Colonic mucosa (tissue), 4 donors: ENCODE data around the gene KRTAP12-1. TPM values are rescaled to one million over a fixed set of nuclear protein-coding genes. Genes with fewer than 3 reads are reported as not detected.

Source experiments
- DNase-seq: peaks from one replicate; pipeline ENCODE4 v3.0.0-alpha.2; 2020
- H3K27ac ChIP-seq: fragments of 200-600 bp; one replicate; pipeline ENCODE4 v1.8.0; 2021
- H3K27me3 ChIP-seq: fragments of 200-600 bp; one replicate; pipeline ENCODE4 v1.8.0; 2021
- H3K36me3 ChIP-seq: fragments of 200-600 bp; one replicate; pipeline ENCODE4 v1.8.0; 2021
- H3K4me1 ChIP-seq: fragments of 200-600 bp; one replicate; pipeline ENCODE4 v1.8.0; 2021; ENCODE audit warnings: mild to moderate bottlenecking
- H3K4me3 ChIP-seq: fragments of 200-600 bp; one replicate; pipeline ENCODE4 v1.8.0; 2021
- H3K9ac ChIP-seq, 2 donors: one replicate each; pipeline ENCODE4 v1.7.0; 2013; ENCODE audit warnings: control low read depth in 2 of 2, low read depth in 2 of 2, low read length in 2 of 2
- H3K9me3 ChIP-seq: fragments of 200-600 bp; one replicate; pipeline ENCODE4 v1.8.0; 2021
- intact Hi-C: fragments of 100-400 bp; cut with DNase I; formaldehyde crosslinking; loops from one replicate; pipeline ENCODE4 v1.14.1; 2022
- total RNA-seq, 2 donors: library from RNA; stranded (reverse); fragmentation: NEBNext Ultra II Directional in 1 of 2; extraction: Animal tissue kit (Norgen Biotek cat#: 25700) in 1 of 2; gene quantifications; one replicate each; pipeline ENCODE4 v1.2.1, GENCODE V29; 2021
- TF ChIP-seq, protein P1 (sequence below): fragments of 200-600 bp; IDR thresholded peaks from one replicate; pipeline ENCODE4 v1.8.0; 2022; ENCODE audit warnings: antibody characterized with exemption, mild to moderate bottlenecking
- donor health status: healthy.
- donor health status: DM: no; HTN: no; CAD: no.
- donor health status: DM: no; HTN: no; CAD: no.

Gene KRTAP12-1
- total RNA-seq, 2 donors from 2014 or later, result not detected

DNA sequence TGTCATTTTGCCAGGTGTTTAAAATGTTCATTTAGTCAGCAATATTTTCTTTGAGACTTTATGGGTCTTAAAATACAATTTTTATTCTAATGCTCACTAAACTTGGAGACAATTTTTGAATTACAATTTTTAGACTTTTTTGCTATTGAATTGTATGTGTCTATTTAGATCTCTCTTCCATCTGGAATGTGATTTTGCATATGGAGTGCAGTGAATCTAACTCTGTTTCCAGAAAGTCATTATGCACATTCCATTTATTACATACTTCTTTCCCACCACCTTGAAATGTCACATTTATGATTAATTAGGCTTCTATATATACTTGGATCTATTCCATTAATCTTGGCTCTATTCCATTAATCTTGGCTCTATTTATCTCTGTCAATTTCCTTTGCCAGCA, 35.0 kb upstream of the KRTAP12-1 start:
- intact Hi-C loops, result no loop called here
- DNase-seq, result no peak
- Histone ChIP-seq H3K27me3 (peaks cover 12% of the 10 kb centered on the region), H3K27ac (no peak overlapping the region), H3K36me3 (no peaks in the 10 kb centered on the region), H3K9ac (no peak overlapping the region), H3K9me3 (no peaks in the 10 kb centered on the region), H3K4me1 (no peaks in the 10 kb centered on the region), H3K4me3 (no peak overlapping the region)
- TF ChIP-seq, protein P1, sequence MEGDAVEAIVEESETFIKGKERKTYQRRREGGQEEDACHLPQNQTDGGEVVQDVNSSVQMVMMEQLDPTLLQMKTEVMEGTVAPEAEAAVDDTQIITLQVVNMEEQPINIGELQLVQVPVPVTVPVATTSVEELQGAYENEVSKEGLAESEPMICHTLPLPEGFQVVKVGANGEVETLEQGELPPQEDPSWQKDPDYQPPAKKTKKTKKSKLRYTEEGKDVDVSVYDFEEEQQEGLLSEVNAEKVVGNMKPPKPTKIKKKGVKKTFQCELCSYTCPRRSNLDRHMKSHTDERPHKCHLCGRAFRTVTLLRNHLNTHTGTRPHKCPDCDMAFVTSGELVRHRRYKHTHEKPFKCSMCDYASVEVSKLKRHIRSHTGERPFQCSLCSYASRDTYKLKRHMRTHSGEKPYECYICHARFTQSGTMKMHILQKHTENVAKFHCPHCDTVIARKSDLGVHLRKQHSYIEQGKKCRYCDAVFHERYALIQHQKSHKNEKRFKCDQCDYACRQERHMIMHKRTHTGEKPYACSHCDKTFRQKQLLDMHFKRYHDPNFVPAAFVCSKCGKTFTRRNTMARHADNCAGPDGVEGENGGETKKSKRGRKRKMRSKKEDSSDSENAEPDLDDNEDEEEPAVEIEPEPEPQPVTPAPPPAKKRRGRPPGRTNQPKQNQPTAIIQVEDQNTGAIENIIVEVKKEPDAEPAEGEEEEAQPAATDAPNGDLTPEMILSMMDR, result no peak

DNA sequence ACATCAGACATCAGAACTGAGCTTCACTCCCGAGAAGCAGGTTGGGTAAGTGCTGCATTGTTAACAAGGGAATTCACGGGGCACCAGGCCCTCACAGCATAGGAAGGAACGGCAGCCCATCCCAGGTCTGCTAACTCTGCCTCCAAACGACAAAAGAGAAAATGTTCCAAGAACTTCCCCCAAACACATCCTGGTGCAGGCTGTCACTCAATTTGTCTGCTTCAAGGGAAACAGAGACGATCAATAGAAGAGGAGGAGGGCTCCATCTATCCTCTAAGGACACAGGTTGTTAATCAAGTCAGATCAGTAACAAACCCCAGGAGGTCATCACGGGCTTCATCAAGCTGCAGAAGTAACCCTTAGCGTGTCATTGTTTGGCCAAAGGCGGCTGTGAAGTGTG, 32.9 kb upstream of the KRTAP12-1 start:
- no peak overlapping the region for H3K4me3 ChIP-seq
- no peaks in the 10 kb centered on the region for H3K4me1 ChIP-seq
- H3K27ac ChIP-seq, result no peak overlapping the region
- peaks cover 33% of the 10 kb centered on the region for H3K27me3 ChIP-seq
- intact Hi-C loops, result no loop called here
- DNase-seq, result no peak
- no peaks in the 10 kb centered on the region for H3K9me3 ChIP-seq
- TF ChIP-seq, protein P1, result no peak
- no peak overlapping the region for H3K9ac ChIP-seq
- H3K36me3 ChIP-seq, result no peaks in the 10 kb centered on the region

DNA sequence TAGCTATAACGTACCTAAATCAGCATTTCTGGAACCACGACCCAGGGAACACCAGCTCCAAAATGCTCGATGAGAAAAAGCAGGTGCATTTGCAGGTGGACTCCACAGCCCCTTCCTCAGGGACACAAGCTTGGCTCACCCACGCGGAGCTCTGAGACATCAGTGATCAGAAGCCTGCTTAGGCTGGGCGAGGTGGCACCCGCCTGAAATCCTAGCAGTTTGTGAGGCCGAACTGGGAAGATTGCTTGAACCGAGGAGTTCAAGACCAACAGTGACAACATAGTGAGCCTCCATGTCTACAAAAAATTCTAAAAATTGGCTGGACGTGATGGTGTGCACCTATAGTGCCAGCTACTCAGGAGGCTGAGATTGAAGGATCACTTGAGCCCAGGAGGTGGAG, 31.9 kb upstream of the KRTAP12-1 start:
- TF ChIP-seq, protein P1, result no peak
- no peak for DNase-seq
- intact Hi-C loops, result no loop called here

DNA sequence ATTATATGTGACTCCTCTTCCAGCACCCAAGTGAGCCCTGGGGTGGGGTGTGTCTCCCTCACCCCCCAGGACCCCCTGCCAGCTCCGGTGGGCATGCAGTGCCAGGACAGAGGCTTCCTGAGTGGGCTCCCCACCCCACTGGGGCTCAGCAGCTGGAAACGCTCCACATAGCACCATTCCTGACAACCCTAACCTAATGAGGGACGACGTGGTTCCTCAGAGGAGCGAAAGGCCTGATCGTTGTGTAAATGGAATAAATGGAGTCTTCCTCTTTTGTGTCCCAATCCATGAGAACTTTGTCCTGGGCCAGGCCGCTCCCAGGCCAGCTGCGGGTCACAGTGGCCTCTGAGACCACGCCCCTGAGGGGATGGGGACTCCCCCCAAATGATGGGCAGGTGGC, 31.2 kb upstream of the KRTAP12-1 start:
- no peak overlapping the region for H3K9ac ChIP-seq
- H3K27ac ChIP-seq, result no peak overlapping the region
- H3K36me3 ChIP-seq, result no peaks in the 10 kb centered on the region
- peaks cover 51% of the 10 kb centered on the region for H3K27me3 ChIP-seq
- TF ChIP-seq, protein P1, result no peak
- no peak overlapping the region for H3K4me3 ChIP-seq
- intact Hi-C loops, result no loop called here
- no peak for DNase-seq
- no peaks in the 10 kb centered on the region for H3K9me3 ChIP-seq
- H3K4me1 ChIP-seq, result no peaks in the 10 kb centered on the region

More for the DNA sequence above, 31.9 kb upstream of the KRTAP12-1 start:
- Histone ChIP-seq H3K4me3 (no peak overlapping the region), H3K27me3 (peaks cover 44% of the 10 kb centered on the region), H3K9ac (no peak overlapping the region), H3K27ac (no peak overlapping the region), H3K36me3 (no peaks in the 10 kb centered on the region), H3K4me1 (no peaks in the 10 kb centered on the region), H3K9me3 (no peaks in the 10 kb centered on the region)

DNA sequence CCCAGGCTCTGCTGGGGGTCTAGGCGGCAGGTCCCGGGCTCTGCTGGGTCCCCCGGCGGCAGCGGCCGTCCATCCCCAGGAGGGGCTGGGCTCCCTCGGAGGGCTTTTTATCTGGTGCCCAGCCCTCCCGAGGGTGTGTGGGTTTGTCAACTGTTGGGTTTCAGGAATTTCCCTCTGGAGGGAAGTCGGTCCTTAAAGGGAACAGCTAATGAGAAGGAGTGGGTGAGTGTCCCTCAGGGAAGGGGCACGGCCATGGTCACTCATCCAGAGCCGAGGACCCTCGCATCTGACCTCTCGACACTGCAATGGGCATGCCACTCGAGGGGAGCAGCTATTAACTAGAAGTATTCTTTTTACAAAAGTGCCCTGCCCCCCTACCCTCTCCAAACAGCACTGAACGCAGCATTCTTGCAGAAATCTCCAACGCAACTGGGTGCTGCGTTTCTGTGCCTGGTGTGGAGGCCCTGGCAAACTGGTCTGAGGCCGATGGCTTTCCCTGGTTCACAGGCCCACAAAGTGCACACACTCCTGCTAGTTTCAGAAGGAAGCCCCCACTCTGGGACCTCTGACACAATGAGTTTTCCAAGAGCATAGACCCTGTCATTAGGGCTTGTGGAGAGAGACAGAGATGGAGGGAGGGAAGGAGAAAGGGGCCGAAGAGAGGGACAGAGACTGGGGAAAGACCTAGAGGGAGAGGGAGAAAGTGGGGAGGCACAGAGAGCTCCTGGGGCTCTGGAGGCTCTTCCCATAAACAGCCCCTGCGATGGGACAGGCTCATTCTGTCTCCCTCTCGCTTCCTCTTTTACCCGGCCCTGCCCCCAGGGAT, 30.5 kb upstream of the KRTAP12-1 start:
- DNase-seq, result no peak
- Histone ChIP-seq H3K36me3 (no peaks in the 10 kb centered on the region), H3K9ac (no peak overlapping the region), H3K27me3 (peaks cover 55% of the 10 kb centered on the region), H3K4me1 (no peaks in the 10 kb centered on the region), H3K4me3 (no peak overlapping the region), H3K27ac (no peak overlapping the region), H3K9me3 (no peaks in the 10 kb centered on the region)
- intact Hi-C loops, result no loop called here
- TF ChIP-seq, protein P1, result no peak
